Astrocyte (in vitro differentiated cells and primary cell): ENCODE results near the gene DIDO1. TPM values are rescaled to one million over a fixed set of nuclear protein-coding genes. Genes with fewer than 3 reads are reported as not detected.

Experiments
- DNase-seq: peaks from one replicate; pipeline ENCODE4 v3.0.0-alpha.2; 2010; ENCODE audit warnings: low read depth
- FAIRE-seq: peaks from 2 replicates; lab custom pipeline; 2011; peaks lifted over from hg19 to GRCh38; lab: Jason Lieb, UNC
- H2AFZ ChIP-seq: 2 replicates; pipeline ENCODE4 v1.6.0; 2012; ENCODE audit warnings: low read depth, low read length, inconsistent platforms
- H3K27ac ChIP-seq: 2 replicates; pipeline ENCODE4 v1.5.1; 2011; ENCODE audit warnings: low read depth, low read length, inconsistent platforms
- H3K27me3 ChIP-seq: 2 replicates; pipeline ENCODE4 v1.6.0; 2011; ENCODE audit warnings: low read length, inconsistent platforms; ENCODE audit not compliant: insufficient read depth
- H3K36me3 ChIP-seq: 2 replicates; pipeline ENCODE4 v1.5.1; 2011; ENCODE audit warnings: low read length, inconsistent platforms; ENCODE audit not compliant: insufficient read depth
- H3K4me1 ChIP-seq: 2 replicates; pipeline ENCODE4 v1.5.1; 2011; ENCODE audit warnings: low read length, inconsistent platforms; ENCODE audit not compliant: insufficient read depth
- H3K4me2 ChIP-seq: 2 replicates; pipeline ENCODE4 v1.6.0; 2012; ENCODE audit warnings: low read length, inconsistent platforms
- H3K4me3 ChIP-seq: 2 replicates; pipeline ENCODE4 v1.5.1; 2011; ENCODE audit warnings: low read depth, mild to moderate bottlenecking, low read length, inconsistent platforms; ENCODE audit not compliant: insufficient read depth
- H3K79me2 ChIP-seq: 2 replicates; pipeline ENCODE4 v1.6.0; 2012; ENCODE audit warnings: mild to moderate bottlenecking, low read length, inconsistent platforms; ENCODE audit not compliant: insufficient read depth
- H3K9ac ChIP-seq: 2 replicates; pipeline ENCODE4 v1.6.0; 2012; ENCODE audit warnings: mild to moderate bottlenecking, low read length, inconsistent platforms
- H3K9me3 ChIP-seq: 2 replicates; pipeline ENCODE4 v1.5.1; 2012; ENCODE audit warnings: low read depth, mild to moderate bottlenecking, low read length, inconsistent platforms; ENCODE audit not compliant: insufficient read depth
- H4K20me1 ChIP-seq: 2 replicates; pipeline ENCODE4 v1.6.0; 2012; ENCODE audit warnings: low read length, inconsistent platforms; ENCODE audit not compliant: insufficient read depth
- H3K27ac Mint-ChIP-seq: one replicate; pipeline ENCODE4 v1.8.0; 2021; ENCODE audit warnings: mild to moderate bottlenecking, mixed read lengths; ENCODE audit not compliant: unreplicated experiment
- H3K27me3 Mint-ChIP-seq: one replicate; pipeline ENCODE4 v1.8.0; 2021; ENCODE audit warnings: low read depth, mixed read lengths; ENCODE audit not compliant: unreplicated experiment
- H3K36me3 Mint-ChIP-seq: one replicate; pipeline ENCODE4 v1.8.0; 2021; ENCODE audit warnings: low read depth, mixed read lengths; ENCODE audit not compliant: unreplicated experiment
- H3K4me1 Mint-ChIP-seq: one replicate; pipeline ENCODE4 v1.8.0; 2021; ENCODE audit warnings: low read depth, mixed read lengths; ENCODE audit not compliant: unreplicated experiment
- H3K4me3 Mint-ChIP-seq: one replicate; pipeline ENCODE4 v1.8.0; 2021; ENCODE audit warnings: mild to moderate bottlenecking, moderate library complexity, mixed read lengths; ENCODE audit not compliant: unreplicated experiment
- H3K9me3 Mint-ChIP-seq: one replicate; pipeline ENCODE4 v1.8.0; 2021; ENCODE audit warnings: mild to moderate bottlenecking, mixed read lengths; ENCODE audit not compliant: unreplicated experiment
- CTCF ChIP-seq: IDR thresholded peaks from 2 replicates; pipeline ENCODE4 v1.5.1; 2011; ENCODE audit warnings: low read depth, mild to moderate bottlenecking, inconsistent platforms, low read length, moderate library complexity; ENCODE audit not compliant: insufficient read depth
- EZH2 ChIP-seq: IDR thresholded peaks from 2 replicates; pipeline ENCODE4 v1.6.1; 2012; ENCODE audit warnings: mild to moderate bottlenecking, low read length, inconsistent platforms; ENCODE audit not compliant: insufficient read depth
- total RNA-seq: library from RNA; stranded (reverse); gene quantifications from 2 replicates; pipeline ENCODE4 v1.2.1, GENCODE V29; 2021

The DIDO1 gene
- total RNA-seq, 1 donor from 2014 or later = 39.0 TPM

- no peak overlapping the region for H2AFZ ChIP-seq
- H3K4me3 ChIP-seq = no peak overlapping the region
- DNase-seq = no peak
- Mint-ChIP-seq H3K36me3 (peaks cover 2% of the 10 kb centered on the region), H3K4me3 (no peak overlapping the region), H3K27ac (no peak overlapping the region), H3K27me3 (peaks cover 36% of the 10 kb centered on the region), H3K9me3 (no peaks in the 10 kb centered on the region), H3K4me1 (no peaks in the 10 kb centered on the region)
- H4K20me1 ChIP-seq = peaks cover 7% of the 10 kb centered on the region
- no peaks in the 10 kb centered on the region for H3K9me3 ChIP-seq
- H3K9ac ChIP-seq = no peak overlapping the region
- no peaks in the 10 kb centered on the region for H3K79me2 ChIP-seq
- no peak overlapping the region for H3K27ac ChIP-seq
- H3K27me3 ChIP-seq = peaks cover 18% of the 10 kb centered on the region
- no peak for FAIRE-seq
- no peaks in the 10 kb centered on the region for H3K4me1 ChIP-seq
- H3K36me3 ChIP-seq = no peaks in the 10 kb centered on the region
- H3K4me2 ChIP-seq = no peak overlapping the region
- TF ChIP-seq CTCF (no peak), EZH2 (no peak)
These were observed 43.0 kb upstream of the DIDO1 start for GRCh38 chr20:62969179-62969760.

DNA sequence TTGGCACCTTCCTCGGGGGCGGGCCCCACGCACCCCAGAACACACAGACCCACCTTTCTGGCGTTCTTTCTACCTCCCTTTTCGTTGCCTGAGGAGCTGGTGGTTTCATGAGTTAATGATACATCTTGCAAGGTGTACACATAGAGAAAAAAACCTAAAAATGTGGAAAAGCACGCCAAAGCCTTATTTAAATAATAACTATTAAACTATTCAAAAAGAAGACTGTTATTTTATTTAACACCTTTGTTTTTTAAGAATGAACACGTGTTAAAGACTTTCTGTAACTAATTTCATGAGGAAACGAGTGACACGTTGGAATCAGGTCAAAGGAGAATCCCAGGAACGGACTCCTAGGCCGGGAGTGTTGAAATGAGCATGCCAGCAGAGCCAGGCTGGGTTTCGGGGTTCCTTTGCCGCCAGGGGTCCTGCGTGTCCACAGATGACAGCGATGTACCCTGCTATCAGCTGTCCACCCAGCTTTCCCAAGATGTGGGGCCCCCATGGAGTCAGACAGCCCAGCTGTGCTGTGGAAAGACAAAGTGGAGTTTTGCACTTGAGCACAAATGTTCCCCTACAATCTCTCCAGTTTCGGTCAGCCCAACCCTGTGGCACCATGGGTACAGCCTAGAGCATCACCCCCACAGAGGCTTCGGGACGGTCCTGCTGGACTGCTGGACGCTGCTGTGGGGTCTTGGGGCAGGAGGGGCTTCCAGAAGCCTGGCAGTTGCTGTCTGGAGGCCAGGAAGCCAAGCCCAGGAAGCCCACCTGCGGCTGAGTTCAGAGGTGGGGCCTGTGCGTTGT lies 42.3 kb upstream of the DIDO1 start:
- H3K4me1 ChIP-seq = no peaks in the 10 kb centered on the region
- H3K27me3 Mint-ChIP-seq = peaks cover 34% of the 10 kb centered on the region
- no peak for FAIRE-seq

More for the DNA sequence above, 42.3 kb upstream of the DIDO1 start:
- H3K27ac Mint-ChIP-seq = no peak overlapping the region
- Histone ChIP-seq H3K9ac (no peak overlapping the region), H3K27me3 (peaks cover 14% of the 10 kb centered on the region), H4K20me1 (peaks cover 7% of the 10 kb centered on the region), H2AFZ (no peak overlapping the region), H3K36me3 (no peaks in the 10 kb centered on the region), H3K27ac (no peak overlapping the region), H3K4me2 (no peak overlapping the region), H3K4me3 (no peak overlapping the region), H3K9me3 (no peaks in the 10 kb centered on the region), H3K79me2 (no peaks in the 10 kb centered on the region)
- H3K9me3 Mint-ChIP-seq = no peaks in the 10 kb centered on the region
- H3K4me1 Mint-ChIP-seq = no peaks in the 10 kb centered on the region
- H3K36me3 Mint-ChIP-seq = peaks cover 2% of the 10 kb centered on the region
- no peak for TF ChIP-seq EZH2
- TF ChIP-seq CTCF = no peak
- DNase-seq = no peak
- H3K4me3 Mint-ChIP-seq = no peak overlapping the region
